ENCODE results near the gene FBXO34. TPM values are rescaled to one million over a fixed set of nuclear protein-coding genes. Genes with fewer than 3 reads are reported as not detected.

FBXO34 gene
- total RNA-seq, 1 experiment from 2014 or later, result 18.8 TPM

DNA sequence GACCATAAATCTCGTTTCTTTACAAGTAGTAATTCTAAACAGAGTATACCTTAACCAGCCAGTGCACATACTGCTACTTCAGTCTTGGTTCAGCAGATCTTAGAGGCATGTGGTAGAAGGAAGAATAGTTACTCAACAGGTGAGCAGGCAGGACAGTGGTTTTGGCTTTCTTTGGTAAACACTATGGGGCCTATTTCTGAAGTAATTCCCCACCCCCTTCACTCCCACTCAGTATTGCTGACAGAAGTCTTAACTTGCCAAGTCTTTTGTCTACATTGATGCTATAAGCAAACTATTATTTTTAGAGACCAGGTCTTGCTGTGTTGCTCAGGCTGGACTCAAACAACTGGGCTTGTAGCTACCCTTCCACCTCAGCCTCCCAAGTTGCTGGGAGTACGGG lies 68.5 kb downstream of the FBXO34 start:
- H3K9me3 ChIP-seq (ENCODE audit: control insufficient read depth, insufficient read depth, low read depth, low read length), result no peaks in the 10 kb centered on the region
- ATAC-seq (no peak), DNase-seq (ENCODE audit: low read depth, low spot score) (no peak)
- no TSS peak for BruUV-seq (replicated peaks)
- CTCF ChIA-PET, result no interaction called here
- intact Hi-C loops (cut with micrococcal nuclease; ENCODE audit: unreplicated experiment), result loop anchor here (10.0 kb wide), 1 partner anchor 65 kb away; the partner anchor contains the start of gene FBXO34
- H3K27me3 ChIP-seq (ENCODE audit: control insufficient read depth, insufficient read depth, low read length), result no peaks in the 10 kb centered on the region
- POLR2A ChIA-PET, result interaction anchor here (0.7 kb wide), 1 partner anchor 24 kb away, joined by 4 read pairs; no protein-coding TSS in a partner anchor
- H3K27ac ChIP-seq (ENCODE audit: low read length), result no peak overlapping the region
- in situ Hi-C loops (cut with HindIII; ENCODE audit: low pct_unique_long_range_greater_than_20kb, low sequenced_read_pairs), result no loop called here
- peaks cover 19% of the 10 kb centered on the region for H3K4me1 ChIP-seq (ENCODE audit: control insufficient read depth, insufficient read depth, low read length)
- H3K36me3 ChIP-seq (ENCODE audit: control insufficient read depth, insufficient read depth, low read length), result no peaks in the 10 kb centered on the region
- TF ChIP-seq, protein P1, sequence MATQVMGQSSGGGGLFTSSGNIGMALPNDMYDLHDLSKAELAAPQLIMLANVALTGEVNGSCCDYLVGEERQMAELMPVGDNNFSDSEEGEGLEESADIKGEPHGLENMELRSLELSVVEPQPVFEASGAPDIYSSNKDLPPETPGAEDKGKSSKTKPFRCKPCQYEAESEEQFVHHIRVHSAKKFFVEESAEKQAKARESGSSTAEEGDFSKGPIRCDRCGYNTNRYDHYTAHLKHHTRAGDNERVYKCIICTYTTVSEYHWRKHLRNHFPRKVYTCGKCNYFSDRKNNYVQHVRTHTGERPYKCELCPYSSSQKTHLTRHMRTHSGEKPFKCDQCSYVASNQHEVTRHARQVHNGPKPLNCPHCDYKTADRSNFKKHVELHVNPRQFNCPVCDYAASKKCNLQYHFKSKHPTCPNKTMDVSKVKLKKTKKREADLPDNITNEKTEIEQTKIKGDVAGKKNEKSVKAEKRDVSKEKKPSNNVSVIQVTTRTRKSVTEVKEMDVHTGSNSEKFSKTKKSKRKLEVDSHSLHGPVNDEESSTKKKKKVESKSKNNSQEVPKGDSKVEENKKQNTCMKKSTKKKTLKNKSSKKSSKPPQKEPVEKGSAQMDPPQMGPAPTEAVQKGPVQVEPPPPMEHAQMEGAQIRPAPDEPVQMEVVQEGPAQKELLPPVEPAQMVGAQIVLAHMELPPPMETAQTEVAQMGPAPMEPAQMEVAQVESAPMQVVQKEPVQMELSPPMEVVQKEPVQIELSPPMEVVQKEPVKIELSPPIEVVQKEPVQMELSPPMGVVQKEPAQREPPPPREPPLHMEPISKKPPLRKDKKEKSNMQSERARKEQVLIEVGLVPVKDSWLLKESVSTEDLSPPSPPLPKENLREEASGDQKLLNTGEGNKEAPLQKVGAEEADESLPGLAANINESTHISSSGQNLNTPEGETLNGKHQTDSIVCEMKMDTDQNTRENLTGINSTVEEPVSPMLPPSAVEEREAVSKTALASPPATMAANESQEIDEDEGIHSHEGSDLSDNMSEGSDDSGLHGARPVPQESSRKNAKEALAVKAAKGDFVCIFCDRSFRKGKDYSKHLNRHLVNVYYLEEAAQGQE (IDR thresholded peaks at IDR 0.05; ENCODE audit: insufficient read depth in 1 of 2, low read depth in 2 of 2, low read length in 1 of 2), result no peak
- TF ChIP-seq TCF7L2 (IDR thresholded peaks at IDR 0.05; ENCODE audit: low read depth, low read length) (no peak), POLR2AphosphoS5 (IDR thresholded peaks at IDR 0.05; ENCODE audit: low read depth, low read length) (no peak), SIN3A (IDR thresholded peaks at IDR 0.05; ENCODE audit: borderline replicate concordance, insufficient read depth, low read depth, low read length) (no peak)
- TF ChIP-seq, protein P2, sequence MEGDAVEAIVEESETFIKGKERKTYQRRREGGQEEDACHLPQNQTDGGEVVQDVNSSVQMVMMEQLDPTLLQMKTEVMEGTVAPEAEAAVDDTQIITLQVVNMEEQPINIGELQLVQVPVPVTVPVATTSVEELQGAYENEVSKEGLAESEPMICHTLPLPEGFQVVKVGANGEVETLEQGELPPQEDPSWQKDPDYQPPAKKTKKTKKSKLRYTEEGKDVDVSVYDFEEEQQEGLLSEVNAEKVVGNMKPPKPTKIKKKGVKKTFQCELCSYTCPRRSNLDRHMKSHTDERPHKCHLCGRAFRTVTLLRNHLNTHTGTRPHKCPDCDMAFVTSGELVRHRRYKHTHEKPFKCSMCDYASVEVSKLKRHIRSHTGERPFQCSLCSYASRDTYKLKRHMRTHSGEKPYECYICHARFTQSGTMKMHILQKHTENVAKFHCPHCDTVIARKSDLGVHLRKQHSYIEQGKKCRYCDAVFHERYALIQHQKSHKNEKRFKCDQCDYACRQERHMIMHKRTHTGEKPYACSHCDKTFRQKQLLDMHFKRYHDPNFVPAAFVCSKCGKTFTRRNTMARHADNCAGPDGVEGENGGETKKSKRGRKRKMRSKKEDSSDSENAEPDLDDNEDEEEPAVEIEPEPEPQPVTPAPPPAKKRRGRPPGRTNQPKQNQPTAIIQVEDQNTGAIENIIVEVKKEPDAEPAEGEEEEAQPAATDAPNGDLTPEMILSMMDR (IDR thresholded peaks at IDR 0.05), result no peak
- H3K4me3 ChIP-seq (ENCODE audit: low read depth in 2 of 2, low read length in 2 of 2), result no peak overlapping the region

DNA sequence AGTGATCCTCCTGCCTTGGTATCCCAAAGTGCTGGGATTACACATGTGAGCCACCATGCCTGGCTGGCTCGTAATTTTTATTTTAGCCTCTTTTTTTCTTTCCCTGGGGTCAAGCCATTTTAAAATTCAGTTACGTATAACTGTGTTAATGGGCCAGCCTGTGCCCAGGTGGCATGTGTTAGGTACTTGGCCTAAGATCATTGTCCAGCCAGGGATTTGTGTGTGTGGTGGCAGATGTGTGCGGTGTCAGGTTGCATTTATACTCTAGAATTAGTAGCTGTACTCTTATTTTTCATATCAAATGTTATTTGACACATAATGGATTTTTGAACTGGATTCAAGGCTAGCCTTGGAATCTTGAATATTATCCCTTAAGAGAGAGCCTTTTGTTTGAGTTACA lies 69.3 kb downstream of the FBXO34 start:
- CTCF ChIA-PET, result no interaction called here
- in situ Hi-C loops (cut with HindIII; ENCODE audit: low pct_unique_long_range_greater_than_20kb, low sequenced_read_pairs) (no loop called here), intact Hi-C loops (cut with micrococcal nuclease; ENCODE audit: unreplicated experiment) (loop anchor here (10.0 kb wide), 1 partner anchor 66 kb away; the partner anchor contains the start of gene FBXO34)
- Histone ChIP-seq H3K27ac (ENCODE audit: low read length) (no peak overlapping the region), H3K27me3 (ENCODE audit: control insufficient read depth, insufficient read depth, low read length) (no peaks in the 10 kb centered on the region), H3K4me3 (ENCODE audit: low read depth in 2 of 2, low read length in 2 of 2) (no peak overlapping the region), H3K36me3 (ENCODE audit: control insufficient read depth, insufficient read depth, low read length) (no peaks in the 10 kb centered on the region), H3K4me1 (ENCODE audit: control insufficient read depth, insufficient read depth, low read length) (peaks cover 14% of the 10 kb centered on the region), H3K9me3 (ENCODE audit: control insufficient read depth, insufficient read depth, low read depth, low read length) (no peaks in the 10 kb centered on the region)
- ATAC-seq (no peak), DNase-seq (ENCODE audit: low read depth, low spot score) (no peak)
- TF ChIP-seq, protein P1 (IDR thresholded peaks at IDR 0.05; ENCODE audit: insufficient read depth in 1 of 2, low read depth in 2 of 2, low read length in 1 of 2), result no peak
- TF ChIP-seq, protein P2 (IDR thresholded peaks at IDR 0.05), result no peak
- TF ChIP-seq TCF7L2 (IDR thresholded peaks at IDR 0.05; ENCODE audit: low read depth, low read length), result no peak
- TF ChIP-seq SIN3A (IDR thresholded peaks at IDR 0.05; ENCODE audit: borderline replicate concordance, insufficient read depth, low read depth, low read length), result no peak
- no peak for TF ChIP-seq POLR2AphosphoS5 (IDR thresholded peaks at IDR 0.05; ENCODE audit: low read depth, low read length)
- BruUV-seq (replicated peaks), result no TSS peak
- POLR2A ChIA-PET, result interaction anchor here (0.7 kb wide), 1 partner anchor 24 kb away, joined by 4 read pairs; no protein-coding TSS in a partner anchor

Data from Panc1 (cell line).